Measurements from ENCODE around the gene CRADD.

CRADD gene

GRCh38 chr12:93825931-93826555 is 148.9 kb downstream of the CRADD start:
- TF ChIP-seq, protein P1, sequence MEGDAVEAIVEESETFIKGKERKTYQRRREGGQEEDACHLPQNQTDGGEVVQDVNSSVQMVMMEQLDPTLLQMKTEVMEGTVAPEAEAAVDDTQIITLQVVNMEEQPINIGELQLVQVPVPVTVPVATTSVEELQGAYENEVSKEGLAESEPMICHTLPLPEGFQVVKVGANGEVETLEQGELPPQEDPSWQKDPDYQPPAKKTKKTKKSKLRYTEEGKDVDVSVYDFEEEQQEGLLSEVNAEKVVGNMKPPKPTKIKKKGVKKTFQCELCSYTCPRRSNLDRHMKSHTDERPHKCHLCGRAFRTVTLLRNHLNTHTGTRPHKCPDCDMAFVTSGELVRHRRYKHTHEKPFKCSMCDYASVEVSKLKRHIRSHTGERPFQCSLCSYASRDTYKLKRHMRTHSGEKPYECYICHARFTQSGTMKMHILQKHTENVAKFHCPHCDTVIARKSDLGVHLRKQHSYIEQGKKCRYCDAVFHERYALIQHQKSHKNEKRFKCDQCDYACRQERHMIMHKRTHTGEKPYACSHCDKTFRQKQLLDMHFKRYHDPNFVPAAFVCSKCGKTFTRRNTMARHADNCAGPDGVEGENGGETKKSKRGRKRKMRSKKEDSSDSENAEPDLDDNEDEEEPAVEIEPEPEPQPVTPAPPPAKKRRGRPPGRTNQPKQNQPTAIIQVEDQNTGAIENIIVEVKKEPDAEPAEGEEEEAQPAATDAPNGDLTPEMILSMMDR (IDR thresholded peaks at IDR 0.05), result no peak

GRCh38 chr12:93827179-93827578 is 150.0 kb downstream of the CRADD start:
- TF ChIP-seq, protein P1 (IDR thresholded peaks at IDR 0.05), result no peak

DNA sequence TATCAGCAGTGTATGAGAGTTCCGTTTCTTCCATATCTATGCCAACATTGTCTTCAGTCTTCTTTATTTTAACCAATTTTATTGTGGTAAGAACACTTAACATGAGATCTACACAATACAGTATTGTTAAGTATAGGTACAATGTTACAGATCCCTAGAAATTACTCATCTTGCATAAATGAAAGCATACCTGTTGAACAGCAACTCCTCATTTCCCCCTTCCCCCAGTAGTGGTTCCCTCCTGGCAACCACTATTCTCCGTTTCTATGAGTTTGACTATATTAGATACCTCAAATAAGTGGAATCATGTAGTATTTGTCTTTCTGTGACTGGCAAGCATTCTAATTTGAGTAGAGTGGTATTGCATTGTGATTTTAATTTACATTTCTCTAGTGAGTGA is 150.5 kb downstream of the CRADD start:
- TF ChIP-seq, protein P1 (IDR thresholded peaks at IDR 0.05), result no peak

DNA sequence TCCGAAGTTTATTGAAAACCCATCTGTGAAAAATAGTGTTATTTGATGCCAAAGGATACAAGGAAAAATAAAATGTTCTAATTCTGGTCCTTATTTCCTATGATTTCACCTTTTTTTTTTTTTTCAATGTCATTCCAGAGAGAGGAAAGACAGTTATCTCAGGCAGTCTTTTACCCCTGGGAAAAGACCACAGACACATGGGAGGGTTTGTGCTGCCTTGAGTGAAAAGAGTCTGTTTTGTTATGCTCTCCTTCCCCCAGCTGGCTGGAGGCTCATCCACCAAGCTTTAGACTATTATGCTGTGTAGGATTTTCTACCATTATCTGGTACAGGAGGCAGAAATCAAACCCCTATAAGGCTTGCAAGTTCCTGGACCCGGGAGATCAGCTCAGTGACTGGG is 151.8 kb downstream of the CRADD start:
- TF ChIP-seq, protein P1 (IDR thresholded peaks at IDR 0.05), result no peak

DNA sequence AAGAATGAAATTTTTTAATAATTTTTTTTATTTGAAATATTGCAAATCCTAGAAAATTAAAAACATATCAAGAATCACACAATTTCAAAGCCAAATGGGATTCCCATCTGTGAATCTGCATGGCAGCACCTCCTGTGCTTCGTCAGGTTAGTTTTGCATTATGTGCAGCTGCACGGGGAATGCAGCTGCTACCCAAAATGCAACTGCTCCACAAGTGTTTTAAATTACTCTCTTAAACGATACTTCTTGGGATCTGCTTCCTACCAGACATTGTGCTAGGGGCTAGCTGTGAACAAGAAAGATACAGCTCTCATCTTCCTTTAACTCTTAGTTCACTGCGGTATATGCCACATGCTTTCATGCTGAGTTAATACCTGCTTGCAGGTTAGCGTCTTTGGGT is 154.2 kb downstream of the CRADD start:
- TF ChIP-seq, protein P1 (IDR thresholded peaks at IDR 0.05), result no peak

DNA sequence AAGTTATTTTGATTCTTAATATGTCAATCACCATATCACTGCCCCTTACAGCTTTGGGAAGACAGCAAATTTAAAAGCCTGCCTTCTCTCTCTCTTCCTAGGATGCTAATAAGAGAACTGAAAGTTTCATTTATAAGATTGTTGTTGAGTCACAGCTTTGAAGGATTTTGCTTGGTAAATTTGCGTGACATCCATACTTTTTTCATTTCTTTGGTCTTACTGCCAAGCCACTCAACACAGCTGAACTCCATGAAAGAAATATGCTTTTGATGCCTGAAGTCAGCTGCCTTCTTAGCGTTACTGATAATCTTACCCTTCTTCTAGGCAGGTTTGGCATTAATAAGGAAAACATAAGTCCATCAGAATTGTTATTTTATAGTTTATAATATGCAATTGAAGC is 155.0 kb downstream of the CRADD start:
- TF ChIP-seq, protein P1 (IDR thresholded peaks at IDR 0.05), result no peak

- TF ChIP-seq, protein P1 (IDR thresholded peaks at IDR 0.05), result no peak
Measured at GRCh38 chr12:93833946-93834345, 156.8 kb downstream of the CRADD start.
